T47D (cell line): ENCODE data around the gene AHSA1.

Experiments used
- DNase-seq, 2 experiments: peaks; one replicate each; pipeline versions ENCODE4 v3.0.0 to v3.0.0-alpha.2; 2011 to 2012; ENCODE audit warnings: low read depth in 1 of 2, low spot score in 1 of 2
- JUND ChIP-seq: IDR thresholded peaks from 2 replicates; pipeline ENCODE4 v1.6.1; 2012; ENCODE audit warnings: low read depth
- in situ Hi-C: cut with HindIII; loops from 2 replicates; pipeline ENCODE4 v1.10.0; 2016; ENCODE audit warnings: low sequenced_read_pairs, low pct_unique_long_range_greater_than_20kb

The AHSA1 gene

DNA sequence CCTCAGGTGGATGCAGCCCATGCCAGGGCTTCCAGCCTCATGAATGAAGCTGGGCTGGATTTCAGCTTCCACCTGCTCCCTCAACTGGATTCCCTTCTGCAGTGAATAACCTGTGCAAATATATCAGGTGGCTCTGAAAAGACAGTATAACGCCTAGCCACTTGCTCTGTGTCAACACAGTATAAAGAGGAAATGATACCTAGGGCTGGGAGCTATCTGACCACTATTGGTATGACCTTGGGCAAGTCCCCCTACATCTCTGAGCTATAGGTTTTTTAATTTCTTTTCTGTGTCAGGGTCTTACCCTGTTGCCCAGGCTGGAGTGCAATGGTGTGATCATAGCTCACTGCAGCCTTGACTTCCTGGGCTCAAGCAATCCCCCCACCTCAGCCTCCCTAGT, 20.9 kb downstream of the AHSA1 start:
- TF ChIP-seq JUND: no peak
- in situ Hi-C loops: no loop called here
- no peak for DNase-seq

DNA sequence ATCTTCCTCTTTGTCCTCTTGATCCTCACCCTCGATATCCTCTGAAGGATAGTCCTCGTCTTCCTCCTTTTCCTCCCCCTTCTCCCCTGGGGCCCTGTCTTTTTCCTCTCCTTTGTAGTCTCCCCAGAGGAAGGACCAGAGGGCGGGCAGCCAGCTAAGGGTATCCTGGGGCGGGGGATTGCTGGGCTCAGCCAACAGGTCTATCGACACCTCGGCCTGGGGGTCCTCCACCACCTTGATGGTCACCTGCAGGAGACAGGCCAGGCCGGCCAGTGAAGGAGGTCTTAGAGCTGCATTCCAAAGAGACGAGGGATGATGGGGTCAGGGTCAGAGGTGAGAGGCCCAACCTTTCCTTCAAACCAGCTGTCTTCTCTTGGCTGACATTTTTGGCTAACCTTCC, 24.5 kb downstream of the AHSA1 start:
- in situ Hi-C loops: no loop called here
- no peak for DNase-seq
- no peak for TF ChIP-seq JUND

DNA sequence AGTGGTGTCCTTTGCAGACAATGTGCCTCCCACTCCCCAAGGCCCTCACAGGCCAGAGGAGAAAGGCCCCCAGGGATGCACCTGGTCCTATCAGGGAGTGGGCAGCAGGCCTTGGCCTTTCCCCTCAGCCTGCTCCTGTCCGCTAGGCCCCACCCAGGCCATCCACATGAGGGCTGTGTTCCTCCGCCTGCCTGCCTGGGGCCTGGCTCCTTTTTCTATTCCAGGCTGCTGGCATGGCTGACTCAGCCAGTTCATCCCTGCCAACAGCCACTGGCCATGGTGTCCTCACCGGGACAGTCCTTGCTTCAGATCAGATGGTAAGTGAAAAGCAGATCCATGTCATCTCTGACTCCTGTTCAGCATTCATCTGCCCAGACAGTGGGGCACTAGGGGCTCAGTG, 27.4 kb downstream of the AHSA1 start:
- TF ChIP-seq JUND: no peak
- no peak for DNase-seq
- in situ Hi-C loops: no loop called here

DNA sequence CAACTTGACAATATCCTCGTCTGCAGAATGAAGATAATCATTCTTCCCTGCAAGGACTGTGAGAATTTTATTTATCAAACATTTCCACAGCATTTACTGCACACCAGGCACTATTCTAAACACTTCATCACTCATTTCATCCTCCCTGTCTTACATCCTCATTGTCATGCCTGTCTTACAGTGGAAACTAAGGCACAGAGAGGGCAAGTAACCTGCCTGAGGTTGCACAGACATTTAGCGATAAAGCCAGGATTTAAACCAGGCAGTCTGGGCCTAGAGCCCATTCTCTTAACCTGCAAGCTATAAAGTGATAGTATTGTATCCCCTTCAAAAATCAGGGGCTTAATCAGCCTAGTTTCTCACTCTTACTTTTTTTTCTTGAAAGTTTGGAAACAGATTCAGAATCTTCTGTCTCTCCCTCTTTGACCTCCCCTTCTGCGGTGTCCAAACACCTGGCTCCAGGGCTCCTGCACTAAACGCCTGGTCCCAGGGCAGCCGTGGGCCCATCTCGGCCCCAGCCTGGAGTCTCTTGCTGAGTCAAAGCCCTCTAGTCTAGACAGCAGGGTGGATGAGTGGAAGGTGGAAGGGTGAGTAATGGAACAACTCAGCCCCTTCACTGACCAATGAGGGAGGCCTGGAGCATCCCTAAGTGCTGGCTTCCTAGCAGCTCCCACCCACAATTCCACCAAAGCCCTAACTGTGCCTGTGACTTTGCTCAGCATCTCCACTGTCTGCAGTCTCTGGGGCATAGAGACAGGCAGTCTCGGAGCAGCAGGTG, 28.2 kb downstream of the AHSA1 start:
- DNase-seq: no peak
- TF ChIP-seq JUND: no peak
- in situ Hi-C loops: no loop called here

DNA sequence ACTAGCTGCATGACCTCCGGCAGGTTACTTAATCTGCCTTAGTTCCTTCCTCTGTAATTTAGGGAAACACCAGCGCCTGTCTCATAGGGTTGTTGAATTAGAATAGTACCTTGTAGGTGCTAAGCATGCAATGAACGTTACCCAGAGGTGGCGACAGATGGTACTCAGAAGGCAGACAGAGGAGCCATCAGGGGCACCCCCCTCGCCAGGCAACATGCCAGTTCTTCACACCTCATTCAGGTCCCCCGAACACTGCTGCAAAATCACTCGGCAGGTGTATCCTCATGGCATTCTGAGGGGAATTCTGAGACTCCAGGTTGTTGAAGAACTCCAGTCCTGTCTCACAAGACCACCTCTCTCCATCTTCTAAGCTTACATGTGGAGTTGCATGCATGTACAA, 30.7 kb downstream of the AHSA1 start:
- no peak for DNase-seq
- in situ Hi-C loops: no loop called here
- TF ChIP-seq JUND: no peak

DNA sequence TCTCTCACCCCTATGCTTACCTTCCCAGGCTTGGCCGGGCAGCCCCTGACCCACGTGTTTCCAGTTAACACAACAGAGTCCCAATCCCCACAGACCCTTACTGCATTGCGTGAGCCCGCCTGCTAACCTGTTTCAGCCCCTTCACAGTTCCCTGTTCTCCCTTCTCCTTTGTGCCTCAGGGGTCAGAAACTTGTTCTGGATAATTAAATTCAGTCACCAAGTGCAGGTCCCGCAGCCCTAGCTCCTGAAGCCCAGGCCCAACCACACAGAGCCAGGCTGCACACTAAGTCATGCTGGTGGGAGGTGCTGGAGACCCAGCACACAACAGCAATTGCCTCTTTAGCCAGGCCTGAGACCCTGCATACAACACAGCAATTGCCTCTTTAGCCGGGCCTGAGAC, 31.1 kb downstream of the AHSA1 start:
- DNase-seq: no peak
- no peak for TF ChIP-seq JUND
- in situ Hi-C loops: no loop called here

DNA sequence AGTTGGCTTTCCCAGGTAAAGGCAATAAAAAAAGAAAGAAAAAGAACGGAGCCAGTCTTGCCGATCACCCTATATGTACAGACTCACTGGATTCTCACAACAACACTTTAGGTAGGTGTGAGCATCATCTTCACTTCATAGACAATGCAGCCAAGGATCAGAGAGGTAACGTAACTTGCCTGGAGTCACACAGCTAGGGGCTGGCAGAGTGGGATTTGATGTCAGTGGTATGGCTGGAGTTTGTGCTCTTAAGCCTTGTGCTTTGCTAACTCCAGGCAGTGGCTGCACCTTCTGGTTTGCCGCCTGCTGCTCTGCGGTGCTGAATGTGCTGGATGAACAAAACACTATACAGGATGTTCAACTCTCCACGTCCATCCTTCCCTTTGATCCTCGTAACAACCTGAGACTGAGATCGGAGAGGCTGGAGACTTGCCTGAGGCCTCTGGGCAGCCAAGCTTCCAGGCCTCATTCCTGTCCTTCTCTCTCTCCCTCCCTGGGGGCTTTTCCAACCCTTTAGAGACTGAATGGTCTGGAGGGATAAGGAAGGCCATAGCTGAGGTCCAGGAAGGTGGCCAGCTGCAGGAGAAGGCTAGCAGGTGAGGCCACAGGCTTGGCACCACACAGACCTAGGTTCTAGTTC, 32.6 kb downstream of the AHSA1 start:
- no peak for DNase-seq
- in situ Hi-C loops: no loop called here
- no peak for TF ChIP-seq JUND

DNA sequence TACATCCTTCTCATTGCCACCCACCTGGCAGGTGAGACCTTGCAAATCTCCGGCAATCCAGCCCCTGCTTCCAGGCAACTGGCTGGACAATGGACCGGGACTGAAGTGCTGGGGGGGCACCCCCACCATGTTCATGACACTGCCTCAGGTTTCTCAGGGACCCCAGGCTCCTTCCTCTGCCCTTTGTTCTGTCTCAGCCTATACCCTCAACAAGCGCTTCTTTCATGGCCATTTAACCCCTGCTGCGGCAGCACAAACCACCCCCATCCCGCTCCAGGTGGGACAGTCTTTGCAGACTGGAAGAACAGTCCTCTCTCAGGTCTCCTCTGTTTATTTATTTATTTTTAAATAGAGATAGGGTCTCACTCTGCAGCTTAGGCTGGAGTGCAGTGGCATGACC, 33.2 kb downstream of the AHSA1 start:
- in situ Hi-C loops: no loop called here
- no peak for DNase-seq
- TF ChIP-seq JUND: no peak

DNA sequence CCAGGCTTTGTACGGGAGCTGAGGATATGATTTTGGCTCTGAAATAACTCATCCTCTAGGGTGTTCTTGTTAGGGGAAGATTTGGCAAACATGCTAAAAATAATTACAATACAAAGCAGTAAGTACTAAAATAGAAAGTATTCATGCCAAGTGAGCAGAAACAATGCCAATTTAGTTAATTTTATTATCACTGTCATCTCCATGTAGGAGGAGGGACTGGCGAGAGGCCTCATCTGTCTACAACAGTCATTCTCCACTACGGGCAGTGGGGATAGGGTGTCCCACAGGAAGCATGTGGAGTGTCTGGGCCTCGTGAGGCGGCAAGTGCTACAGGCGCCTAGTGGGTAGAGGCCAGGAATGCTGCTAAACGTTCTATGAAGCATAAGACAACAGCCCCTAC, 37.4 kb downstream of the AHSA1 start:
- TF ChIP-seq JUND: no peak
- no peak for DNase-seq
- in situ Hi-C loops: no loop called here

DNA sequence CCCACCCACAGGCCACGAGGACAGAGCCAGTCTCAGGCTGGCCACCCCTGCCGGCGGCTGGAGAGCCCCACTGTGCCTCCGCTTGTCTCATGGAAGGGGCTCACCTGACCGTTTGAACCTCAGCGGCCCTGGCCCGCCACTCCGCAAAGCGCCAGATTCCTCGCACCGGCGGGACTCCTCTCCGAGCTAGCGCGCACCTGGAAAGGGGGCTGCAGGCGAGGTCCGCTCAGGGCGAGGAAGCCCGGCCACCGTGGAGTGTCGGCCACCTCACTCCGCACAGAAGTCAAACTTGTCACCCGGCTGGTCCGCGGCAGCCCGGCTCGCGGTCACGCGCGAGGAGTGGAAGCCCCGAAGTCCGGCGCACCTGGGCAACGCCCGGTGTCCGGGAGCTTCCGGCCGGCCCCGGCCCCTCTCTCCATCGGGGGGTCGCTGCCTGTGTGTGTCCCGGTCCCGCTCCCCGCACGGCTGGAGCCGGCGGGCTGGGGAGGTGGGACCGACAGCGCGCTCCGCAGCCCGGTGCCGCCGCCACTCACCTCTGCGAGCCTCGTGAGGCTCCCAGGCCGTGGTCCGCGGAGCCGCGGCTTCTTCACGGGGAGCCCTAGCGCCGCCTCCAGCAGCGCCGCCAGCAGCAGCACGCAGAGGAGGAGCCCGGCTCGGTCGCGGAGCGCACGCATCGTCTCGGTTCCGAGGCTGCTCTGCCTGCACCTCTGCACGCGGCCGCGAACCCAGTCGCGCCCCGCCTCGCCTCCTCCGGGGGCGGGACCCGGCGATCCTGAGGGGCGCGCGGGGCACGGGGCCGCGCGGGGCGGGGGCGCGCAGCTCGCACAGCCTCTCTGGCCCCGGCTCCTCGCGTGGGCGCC, 40.5 kb downstream of the AHSA1 start, which contains the start of gene ISM2:
TSS of gene ISM2 (minus strand) at position 697 of the 860 bp plus-strand sequence. CDS start at position 674, 23 bp downstream.
- TF ChIP-seq JUND: no peak
- peak; percentile 59 to 90 for DNase-seq
- in situ Hi-C loops: no loop called here

DNA sequence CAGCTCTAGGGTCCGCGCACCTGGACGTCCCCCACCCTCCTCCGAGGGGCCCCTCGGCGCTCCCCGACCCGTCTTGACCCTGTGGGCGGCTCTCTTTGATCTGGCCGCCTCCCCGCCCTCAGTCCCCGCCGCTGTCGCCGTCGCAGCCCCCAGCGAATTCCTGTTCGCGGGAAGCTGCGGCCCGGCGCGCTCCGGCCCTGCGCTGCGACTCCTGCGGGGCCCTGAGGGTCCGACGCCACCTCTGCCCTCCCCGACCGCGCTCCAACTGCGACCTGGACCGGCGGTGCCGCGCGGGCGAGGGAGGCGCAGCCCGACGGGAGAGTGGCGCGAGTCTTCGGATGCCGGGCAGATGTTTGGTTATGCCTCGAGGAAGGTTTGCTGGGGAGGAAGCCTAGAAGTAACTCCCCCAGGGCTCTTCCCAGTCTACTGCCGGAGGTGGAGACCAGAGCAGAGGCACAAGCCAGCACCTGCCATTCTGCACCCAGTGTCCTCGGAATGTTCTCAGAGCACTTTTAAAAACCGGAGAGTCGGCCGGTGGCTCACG, 41.2 kb downstream of the AHSA1 start:
- TF ChIP-seq JUND: no peak
- peak; percentile 8 to 52 for DNase-seq
- in situ Hi-C loops: no loop called here

DNA sequence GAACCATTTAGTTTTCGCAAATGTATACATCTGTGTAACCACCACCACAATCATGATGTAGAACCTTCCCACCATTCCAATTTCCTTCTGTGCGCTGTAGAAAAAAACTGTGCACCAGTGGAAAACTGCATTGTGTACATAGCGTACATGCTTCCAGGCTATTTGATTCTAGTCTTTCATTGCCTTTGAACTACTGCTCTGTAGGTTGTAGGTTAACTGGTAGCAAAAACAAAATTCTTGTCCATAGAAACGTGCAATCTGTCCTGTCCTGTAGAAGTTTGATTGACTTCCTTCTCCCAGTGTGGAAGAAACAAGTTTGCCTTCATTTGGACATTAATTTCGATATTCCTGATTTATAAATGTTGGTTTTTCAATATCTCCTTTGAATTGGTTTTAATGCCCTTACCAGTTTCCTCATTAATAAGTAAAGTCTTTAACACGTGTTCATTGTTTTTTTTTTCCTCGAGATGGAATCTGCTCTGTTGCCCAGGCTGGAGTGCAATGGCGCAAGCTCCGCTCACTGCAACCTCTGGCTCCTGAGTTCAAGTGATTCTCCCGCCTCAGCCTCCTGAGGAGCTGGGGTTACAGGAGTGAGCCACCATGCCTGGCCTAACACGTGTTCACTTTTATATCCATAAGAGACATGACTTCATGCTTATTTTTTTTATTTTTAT, 44.4 kb downstream of the AHSA1 start:
- DNase-seq: no peak
- TF ChIP-seq JUND: no peak
- in situ Hi-C loops: no loop called here
